Stimulated activated CD8-positive, alpha-beta memory T cell treated with anti-CD3 and anti-CD28 coated beads, Interleukin-15, amount 100 ng/mL, for 1 hour (primary cell): ENCODE data around the gene HPRT1.

Experiments
- DNase-seq: peaks from one replicate; pipeline ENCODE4 v3.0.0-alpha.2; 2020; ENCODE audit warnings: low read depth

Gene HPRT1

DNA sequence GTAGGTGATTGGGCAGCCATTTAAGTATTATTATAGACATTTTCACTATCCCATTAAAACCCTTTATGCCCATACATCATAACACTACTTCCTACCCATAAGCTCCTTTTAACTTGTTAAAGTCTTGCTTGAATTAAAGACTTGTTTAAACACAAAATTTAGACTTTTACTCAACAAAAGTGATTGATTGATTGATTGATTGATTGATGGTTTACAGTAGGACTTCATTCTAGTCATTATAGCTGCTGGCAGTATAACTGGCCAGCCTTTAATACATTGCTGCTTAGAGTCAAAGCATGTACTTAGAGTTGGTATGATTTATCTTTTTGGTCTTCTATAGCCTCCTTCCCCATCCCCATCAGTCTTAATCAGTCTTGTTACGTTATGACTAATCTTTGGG is 16.3 kb downstream of the HPRT1 start:
- DNase-seq, result no peak

DNA sequence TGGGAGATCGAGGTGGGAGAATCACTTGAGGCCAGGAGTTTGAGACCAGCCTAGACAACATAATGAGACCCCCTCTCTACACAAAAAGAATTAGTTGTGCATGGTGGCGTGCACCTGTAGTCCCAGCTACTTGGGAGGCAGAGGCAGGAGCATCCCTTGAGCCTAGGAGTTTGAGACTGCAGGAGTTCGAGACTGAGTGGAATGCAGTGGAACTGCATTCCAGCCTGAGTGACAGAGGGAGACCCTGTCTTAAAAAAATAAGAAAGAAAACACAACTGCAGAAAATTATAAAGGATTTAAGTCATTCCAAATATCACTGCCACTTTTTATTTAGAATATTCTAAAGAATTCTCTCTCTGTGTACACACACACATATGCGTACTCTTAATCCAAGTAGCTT is 18.4 kb downstream of the HPRT1 start:
- no peak for DNase-seq

DNA sequence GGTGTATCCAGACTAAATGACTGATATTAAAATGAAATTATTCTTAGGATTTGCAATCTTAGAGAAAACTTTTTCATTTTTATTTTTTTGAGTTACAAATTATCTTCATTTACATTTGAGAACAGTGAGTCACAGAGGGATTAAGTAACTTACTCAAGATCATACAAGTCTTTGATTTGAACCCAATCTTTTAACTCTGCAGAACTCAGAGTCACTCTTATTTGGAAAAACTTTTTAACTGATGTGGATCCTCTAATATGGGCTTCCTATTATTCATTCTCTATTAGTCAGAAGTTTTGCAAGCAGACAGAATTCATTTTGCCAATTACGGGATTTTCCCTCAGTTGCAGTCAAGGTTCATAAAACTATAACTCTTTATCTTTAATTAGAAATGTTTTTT is 20.1 kb downstream of the HPRT1 start:
- DNase-seq, result no peak

DNA sequence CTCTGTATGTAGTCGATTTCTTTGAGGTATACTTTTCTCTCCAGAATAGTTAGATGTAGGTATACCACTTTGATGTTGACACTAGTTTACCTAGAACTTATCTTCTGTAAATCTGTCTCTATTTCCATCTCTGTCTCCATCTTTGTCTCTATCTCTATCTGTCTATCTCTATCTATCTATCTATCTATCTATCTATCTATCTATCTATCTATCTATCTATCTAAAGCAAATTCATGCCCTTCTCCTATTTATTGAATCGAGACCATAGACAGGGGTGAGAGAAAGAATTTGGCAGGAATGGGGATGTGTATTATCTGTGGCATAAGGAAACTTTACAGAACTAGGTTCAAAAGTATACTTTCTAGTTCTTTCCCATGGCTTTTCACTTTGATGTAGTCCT is 21.4 kb downstream of the HPRT1 start:
- DNase-seq, result no peak

GRCh38 chrX:134482371-134482770 is 22.4 kb downstream of the HPRT1 start:
- no peak for DNase-seq

GRCh38 chrX:134484039-134484438 is 24.1 kb downstream of the HPRT1 start:
- no peak for DNase-seq

DNA sequence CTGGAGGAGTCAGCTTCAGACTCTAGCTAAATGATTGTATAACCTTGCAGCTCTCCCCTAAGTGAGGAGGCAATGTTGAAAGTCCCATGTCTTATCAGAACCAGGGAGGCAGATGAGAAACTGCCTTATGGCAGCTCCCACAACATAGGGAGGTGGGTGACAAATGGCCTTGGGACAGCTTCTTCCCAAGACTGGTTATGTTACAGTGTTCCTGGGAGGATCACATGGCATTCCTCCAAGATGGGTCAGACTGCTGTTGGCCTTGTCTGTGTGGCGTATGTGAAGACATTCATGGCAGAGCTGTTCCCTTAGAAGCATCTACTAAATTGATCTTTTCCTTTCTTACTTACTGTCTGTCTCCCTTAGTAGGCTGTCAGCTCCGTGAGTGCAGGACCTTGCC is 42.0 kb downstream of the HPRT1 start:
- no peak for DNase-seq

DNA sequence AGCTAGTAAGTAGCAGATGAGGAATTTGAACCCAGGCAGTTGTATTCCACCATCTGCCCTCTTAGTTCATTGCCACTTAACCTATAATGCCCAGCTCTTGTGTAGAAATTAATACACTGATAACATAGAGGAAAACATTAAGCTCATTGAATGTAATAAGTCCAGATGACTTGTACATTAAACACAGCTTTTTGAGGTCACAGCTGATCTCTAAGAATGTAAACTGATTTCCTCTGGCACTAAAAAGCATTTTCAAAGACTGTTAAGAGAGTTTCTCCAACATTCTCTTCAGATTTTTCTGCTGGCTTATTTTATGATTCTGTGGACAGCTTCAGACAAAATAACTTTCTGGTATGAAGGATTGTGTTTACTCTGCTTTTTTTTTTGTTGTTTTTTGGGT is 42.7 kb downstream of the HPRT1 start:
- no peak for DNase-seq

- DNase-seq, result no peak
Measured at GRCh38 chrX:134512566-134512965, 52.6 kb downstream of the HPRT1 start.

DNA sequence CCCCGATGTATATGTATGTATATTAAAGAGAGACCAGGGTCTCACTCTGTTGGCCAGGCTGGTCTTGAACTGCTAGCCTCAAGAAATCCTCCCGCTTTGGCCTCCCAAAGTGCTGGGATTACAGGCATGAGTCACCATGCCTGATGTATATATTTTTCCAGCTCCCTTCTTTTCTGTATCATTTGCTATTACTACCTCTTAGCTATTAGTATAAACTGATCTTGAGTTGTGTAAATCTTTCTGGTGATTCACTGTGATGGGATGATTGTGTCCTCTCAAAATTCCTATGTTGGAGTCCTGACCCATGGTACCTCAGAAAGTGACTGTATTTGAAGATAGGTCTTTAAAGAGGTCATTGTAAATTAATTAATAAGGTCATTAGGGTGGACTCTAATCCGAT is 53.1 kb downstream of the HPRT1 start:
- DNase-seq, result no peak

DNA sequence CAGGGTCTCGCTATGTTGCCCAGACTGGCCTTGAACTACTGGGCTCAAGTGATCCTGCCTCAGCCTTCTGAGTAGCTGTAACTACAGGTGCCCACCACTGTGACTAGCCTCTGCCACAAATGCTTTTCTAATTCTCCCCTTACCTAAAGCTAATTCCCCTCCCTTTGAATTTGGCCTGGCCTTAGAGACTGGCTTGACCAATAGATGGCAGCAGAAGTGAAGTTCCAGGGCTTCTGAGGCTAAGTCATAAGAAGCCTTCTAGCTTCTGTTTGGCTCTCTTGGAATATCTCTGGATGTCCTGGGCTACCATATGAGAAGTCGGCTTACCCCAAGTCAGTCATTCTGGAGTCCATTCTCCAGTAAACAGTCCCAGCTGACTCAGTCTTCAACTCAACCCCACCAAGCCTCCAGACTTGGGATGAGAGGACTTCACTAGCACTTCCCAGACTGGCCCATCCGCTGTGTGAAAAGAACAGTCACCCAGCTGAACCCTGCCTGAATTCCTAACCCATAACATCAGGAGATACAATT is 61.0 kb downstream of the HPRT1 start:
- no peak for DNase-seq

GRCh38 chrX:134524181-134524580 is 64.2 kb downstream of the HPRT1 start:
- no peak for DNase-seq

DNA sequence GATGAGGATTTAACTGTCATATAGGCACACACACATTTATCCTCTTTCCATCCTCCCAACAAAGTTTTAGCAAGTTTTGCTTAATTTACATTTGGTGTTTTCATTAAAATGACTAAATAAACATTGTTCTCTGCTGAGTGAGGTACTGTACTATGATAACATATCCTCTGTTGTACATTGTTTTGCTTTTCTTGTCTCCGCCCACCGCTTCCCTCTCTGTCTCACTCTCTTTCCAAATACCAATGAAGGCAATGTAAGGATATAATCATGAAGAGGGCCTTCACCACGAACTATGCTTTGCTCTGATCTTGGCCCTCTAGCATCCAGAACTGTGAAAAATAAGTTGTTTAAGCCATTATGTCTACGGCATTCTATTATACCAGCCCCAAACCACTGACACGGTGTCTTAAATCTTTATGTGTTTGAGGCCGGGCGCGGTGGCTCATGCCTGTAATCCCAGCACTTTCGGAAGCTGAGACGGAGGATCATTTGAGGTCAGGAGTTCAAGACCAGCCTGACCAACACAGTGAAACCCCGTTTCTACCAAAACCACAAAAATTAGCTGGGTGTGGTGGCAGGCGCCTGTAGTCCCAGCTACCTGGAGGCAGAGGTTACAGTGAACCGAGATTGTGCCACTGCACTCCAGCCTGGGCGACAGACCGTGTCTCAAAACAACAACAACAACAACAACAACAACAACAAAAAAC is 65.3 kb downstream of the HPRT1 start:
- no peak for DNase-seq

- no peak for DNase-seq
Measured at GRCh38 chrX:134526399-134526798, 66.4 kb downstream of the HPRT1 start.

- no peak for DNase-seq
Measured at GRCh38 chrX:134528960-134529359, 69.0 kb downstream of the HPRT1 start.

DNA sequence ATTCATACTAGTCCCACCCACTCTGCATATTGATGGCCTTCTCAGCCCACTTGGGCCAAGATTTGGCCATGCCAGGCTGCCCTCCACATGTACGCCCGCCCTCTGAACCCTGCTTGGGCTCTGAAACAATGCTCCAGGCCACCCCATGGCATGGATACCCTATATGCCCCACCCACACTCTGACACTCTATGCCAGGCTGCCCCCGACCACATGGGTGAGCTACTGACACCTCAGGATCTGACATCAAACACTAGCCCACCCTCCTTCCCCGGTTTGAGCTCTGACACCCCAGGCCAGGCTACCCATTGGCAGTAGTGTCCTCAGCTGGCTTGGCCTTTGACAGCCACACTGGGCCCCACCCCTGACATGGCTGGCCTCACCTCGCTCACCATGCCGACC is 69.5 kb downstream of the HPRT1 start:
- no peak for DNase-seq

- DNase-seq, result no peak
Measured at GRCh38 chrX:134530845-134531244, 70.9 kb downstream of the HPRT1 start.

DNA sequence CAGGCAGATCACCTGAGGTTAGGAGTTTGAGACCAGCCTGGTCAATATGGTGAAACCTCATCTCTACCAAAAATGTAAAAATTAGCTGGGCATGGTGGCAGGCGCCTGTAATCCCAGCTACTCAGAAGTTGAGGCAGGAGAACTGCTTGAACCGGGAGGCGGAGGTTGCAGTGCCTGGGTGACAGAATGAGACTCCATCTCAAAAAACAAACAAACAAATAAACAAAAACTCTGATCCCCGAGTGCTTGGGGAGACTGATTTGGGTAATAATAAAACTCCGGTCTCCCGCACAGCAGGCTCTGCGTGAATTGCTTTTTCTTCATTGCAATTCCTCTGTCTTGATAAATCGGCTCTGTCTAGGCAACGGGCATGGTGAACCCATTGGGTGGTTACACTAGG is 73.4 kb downstream of the HPRT1 start:
- no peak for DNase-seq

- DNase-seq, result no peak
Measured at GRCh38 chrX:134533952-134534351, 74.0 kb downstream of the HPRT1 start.

GRCh38 chrX:134537179-134537955 is 77.4 kb downstream of the HPRT1 start:
- DNase-seq, result no peak

DNA sequence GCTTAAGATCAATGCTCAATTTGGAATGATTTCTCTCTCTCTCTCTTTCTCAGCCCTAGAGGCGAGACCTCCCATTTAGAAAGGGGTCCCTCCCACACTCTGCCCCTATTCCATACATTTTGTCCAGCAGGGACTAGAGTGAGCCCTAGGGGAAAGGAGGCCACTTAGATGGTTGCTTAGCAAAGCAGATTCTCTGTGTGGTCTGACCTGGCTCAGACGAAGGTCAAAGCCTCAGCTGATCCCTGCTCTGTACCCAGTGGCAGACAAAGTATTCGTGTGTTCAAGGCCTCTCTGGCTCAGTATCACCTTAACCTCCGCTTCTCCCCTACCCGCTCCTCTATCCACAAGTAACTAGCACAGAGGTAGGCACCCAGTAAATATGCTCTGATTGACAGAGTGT is 78.4 kb downstream of the HPRT1 start:
- DNase-seq, result no peak

DNA sequence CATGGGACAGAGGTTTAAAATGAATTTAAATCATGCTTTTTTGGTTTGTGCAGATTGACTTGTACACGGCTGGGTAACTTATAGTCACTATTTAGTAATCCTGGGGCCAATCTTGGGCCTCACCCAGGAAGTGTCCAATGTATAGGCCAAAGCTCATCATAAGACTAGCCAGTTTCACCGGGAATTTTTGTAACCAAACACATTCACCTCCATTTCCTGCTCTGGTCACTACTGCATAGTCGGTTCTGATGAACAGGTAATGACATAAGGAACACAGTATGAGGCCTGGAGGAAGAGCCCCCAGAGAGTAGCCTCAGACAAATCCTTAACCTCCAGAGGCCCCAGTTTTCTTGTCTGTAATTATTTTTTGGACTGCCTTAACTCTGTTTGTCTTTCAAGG is 81.9 kb downstream of the HPRT1 start:
- no peak for DNase-seq

DNA sequence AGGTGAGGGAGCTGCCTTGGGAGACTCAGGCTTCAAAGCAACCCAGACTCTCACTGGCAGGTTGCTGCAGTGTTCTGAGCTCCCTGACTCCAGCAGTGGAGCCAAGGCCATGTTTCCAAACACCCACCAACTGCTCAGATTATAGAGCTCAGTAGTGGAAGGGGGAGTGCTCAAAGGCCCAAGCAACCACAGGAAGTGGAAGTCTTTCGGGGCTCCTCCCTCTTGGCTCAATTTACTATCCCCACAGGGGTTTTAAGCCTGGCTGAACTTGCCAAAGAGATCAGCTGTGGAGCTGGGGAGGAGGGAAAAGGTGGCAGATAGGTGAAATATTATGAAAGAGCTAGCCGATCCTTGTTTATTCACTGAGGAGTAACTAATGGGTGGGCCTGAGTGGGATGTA is 82.5 kb downstream of the HPRT1 start:
- no peak for DNase-seq

DNA sequence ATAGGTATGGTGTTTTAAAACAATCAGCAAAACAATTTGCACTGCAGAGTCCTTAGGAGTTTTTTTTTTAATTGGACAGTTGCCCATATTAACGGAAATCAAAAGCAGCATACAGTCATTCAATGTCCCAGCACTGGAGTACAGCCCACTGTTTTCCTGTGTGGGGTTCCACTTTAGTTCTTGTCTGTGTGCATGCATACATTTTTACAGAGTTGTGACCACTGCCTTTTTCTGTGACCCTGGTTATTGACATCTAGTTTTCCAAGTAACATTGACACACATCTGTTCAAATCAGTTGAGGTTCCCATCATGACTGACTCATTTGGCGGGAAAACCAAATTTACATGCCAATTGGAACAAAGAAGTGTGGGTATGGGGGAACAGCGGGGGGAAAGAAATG is 83.3 kb downstream of the HPRT1 start:
- DNase-seq, result no peak
